Measurements from ENCODE around the gene GOLGA6D. TPM values are rescaled to one million over a fixed set of nuclear protein-coding genes. Genes with fewer than 3 reads are reported as not detected.

GOLGA6D gene
- total RNA-seq, 2 donors from 2014 or later: not detected

Other genes with a start within 250 kb of the GOLGA6D start
- 10 to 100 TPM; 22.3 to 27.3 TPM for gene C15orf39, start 81.0 kb upstream of the GOLGA6D start, total RNA-seq
- gene GOLGA6C, start 24.5 kb upstream of the GOLGA6D start, total RNA-seq: not detected
- gene COMMD4, start 53.2 kb downstream of the GOLGA6D start, total RNA-seq: 100 to 1,000 TPM in 1 of 2 donors, 10 to 100 TPM in 1; 69.8 to 127 TPM
- gene NEIL1, start 64.2 kb downstream of the GOLGA6D start, total RNA-seq: 10 to 100 TPM; 34.1 to 39.6 TPM
- 100 to 1,000 TPM; 115 to 176 TPM for gene MAN2C1, start 85.8 kb downstream of the GOLGA6D start, total RNA-seq
- 10 to 100 TPM; 51.4 to 54.3 TPM for gene SIN3A, start 168.9 kb downstream of the GOLGA6D start, total RNA-seq